Naive thymus-derived CD4-positive, alpha-beta T cell (primary cell): ENCODE data around the gene TENM4. TPM values are rescaled to one million over a fixed set of nuclear protein-coding genes. Genes with fewer than 3 reads are reported as not detected.

Experiments used
- ATAC-seq: fragments of 150-1000 bp; cut with Tn5 transposase; 2 replicates; pipeline ENCODE4 v1.10.0; 2021; ENCODE audit warnings: mild to moderate bottlenecking, moderate library complexity
- CTCF ChIA-PET: fragments of 350-600 bp; sonication (Branson Sonifier 250); formaldehyde crosslinking; loops from one replicate; lab custom pipeline; 2021; ENCODE audit warnings: antibody characterized with exemption; lab: Charles Lee
- POLR2A ChIA-PET: fragments of 350-600 bp; sonication (Branson Sonifier 250); formaldehyde crosslinking; loops from one replicate; lab custom pipeline; 2021; ENCODE audit warnings: antibody characterized with exemption, inconsistent platforms; lab: Charles Lee
- DNase-seq, 9 donors: peaks; one replicate each; pipeline versions ENCODE4 v3.0.0 to v3.0.0-alpha.2; 2020 to 2022; ENCODE audit warnings: mixed read lengths in 1 of 9
- H3K27ac ChIP-seq: one replicate; pipeline ENCODE4 v1.7.0; 2013; ENCODE audit warnings: mild to moderate bottlenecking, low read depth, low read length, moderate library complexity
- H3K27me3 ChIP-seq, 2 donors: one replicate each; pipeline ENCODE4 v1.7.0; 2013; ENCODE audit warnings: low read length in 2 of 2, mild to moderate bottlenecking in 2 of 2, moderate library complexity in 2 of 2; ENCODE audit not compliant: control insufficient read depth in 2 of 2, insufficient read depth in 2 of 2
- H3K36me3 ChIP-seq, 3 experiments: 1 replicate in 2 of 3; 2 replicates in 1 of 3; pipeline ENCODE4 v1.7.0; 2013; ENCODE audit warnings: low read length in 3 of 3, mild to moderate bottlenecking in 3 of 3, moderate library complexity in 1 of 3; ENCODE audit not compliant: insufficient read depth in 3 of 3, control insufficient read depth in 2 of 3
- H3K4me1 ChIP-seq, 2 donors: one replicate each; pipeline ENCODE4 v1.7.0; 2013; ENCODE audit warnings: low read length in 2 of 2, mild to moderate bottlenecking in 2 of 2, moderate library complexity in 1 of 2; ENCODE audit not compliant: control insufficient read depth in 2 of 2, insufficient read depth in 2 of 2
- H3K4me3 ChIP-seq: 2 replicates; pipeline ENCODE4 v1.7.0; 2013; ENCODE audit warnings: mild to moderate bottlenecking, low read length
- H3K9me3 ChIP-seq, 3 experiments: 1 replicate in 2 of 3; 2 replicates in 1 of 3; pipeline ENCODE4 v1.7.0; 2013; ENCODE audit warnings: low read length in 3 of 3; ENCODE audit not compliant: control insufficient read depth in 2 of 3
- H3K27ac Mint-ChIP-seq, 9 donors: one replicate each; pipeline ENCODE4 v1.8.0; 2020 to 2022; ENCODE audit warnings: mixed read lengths in 9 of 9, mild to moderate bottlenecking in 8 of 9, moderate library complexity in 5 of 9, inconsistent platforms in 2 of 9
- H3K27me3 Mint-ChIP-seq, 5 donors: one replicate each; pipeline ENCODE4 v1.8.0; 2021 to 2022; ENCODE audit warnings: mixed read lengths in 5 of 5, mild to moderate bottlenecking in 1 of 5
- H3K36me3 Mint-ChIP-seq, 5 donors: one replicate each; pipeline ENCODE4 v1.8.0; 2020 to 2022; ENCODE audit warnings: mixed read lengths in 5 of 5, mild to moderate bottlenecking in 3 of 5, inconsistent platforms in 1 of 5
- H3K4me1 Mint-ChIP-seq, 7 donors: one replicate each; pipeline ENCODE4 v1.8.0; 2020 to 2022; ENCODE audit warnings: mixed read lengths in 7 of 7, mild to moderate bottlenecking in 3 of 7, inconsistent platforms in 1 of 7
- H3K4me3 Mint-ChIP-seq, 10 donors: one replicate each; pipeline ENCODE4 v1.8.0; 2020 to 2022; ENCODE audit warnings: mild to moderate bottlenecking in 10 of 10, mixed read lengths in 10 of 10, moderate library complexity in 6 of 10, inconsistent platforms in 2 of 10
- H3K9me3 Mint-ChIP-seq, 11 donors: one replicate each; pipeline ENCODE4 v1.8.0; 2020 to 2022; ENCODE audit warnings: mixed read lengths in 11 of 11, mild to moderate bottlenecking in 4 of 11, inconsistent platforms in 1 of 11, moderate library complexity in 1 of 11
- intact Hi-C, 2 donors: fragments of 100-400 bp; cut with micrococcal nuclease; formaldehyde crosslinking; loops; one replicate each; pipeline ENCODE4 v1.15.1; 2023
- polyA plus RNA-seq, 2 donors: library from polyadenylated mRNA; unstranded; fragments of 300-500 nt; fragmentation: Illumina TruSeq; gene quantifications; one replicate each; pipeline ENCODE4 v1.2.3, GENCODE V29; 2021
- total RNA-seq, 6 experiments: library from RNA in 5 of 6; stranded (reverse) in 5 of 6; gene quantifications; 1 replicate in 5 of 6; 2 replicates in 1 of 6; pipeline ENCODE4 v1.2.3 and lab custom pipeline; 2021 to 2026

Gene TENM4
- total and polyA plus RNA-seq, 7 experiments from 2014 or later = 0.32 to 0.47 TPM; not detected in 5

DNA sequence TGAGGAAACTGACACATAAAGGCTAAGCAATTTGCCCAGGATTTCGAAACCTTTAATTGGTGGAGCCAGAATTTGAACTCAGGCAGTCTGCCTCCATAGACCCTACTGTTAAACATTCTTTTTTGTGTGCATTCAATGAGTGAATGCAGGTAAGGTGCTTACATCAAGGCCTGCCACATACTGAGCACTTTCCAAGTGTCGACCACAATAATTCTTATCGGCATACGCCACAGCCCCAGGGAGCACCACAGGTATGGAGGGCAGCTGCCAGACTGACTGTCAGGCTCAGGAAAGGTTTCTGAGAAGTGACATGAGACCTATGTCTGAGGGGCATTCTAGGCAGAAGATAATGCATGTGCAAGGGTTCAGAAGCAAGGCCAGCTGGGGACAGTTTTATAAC is 531.4 kb downstream of the TENM4 start:
- Histone ChIP-seq H3K27me3 (no peaks in the 10 kb centered on the region), H3K27ac (no peak overlapping the region), H3K4me1 (no peaks in the 10 kb centered on the region), H3K4me3 (no peak overlapping the region), H3K36me3 (no peaks in the 10 kb centered on the region), H3K9me3 (no peaks in the 10 kb centered on the region)
- Mint-ChIP-seq H3K27ac (no peak overlapping the region), H3K27me3 (peaks cover 0 to 6% (median 0%) of the 10 kb centered on the region in 5 donors), H3K9me3 (no peaks in the 10 kb centered on the region), H3K4me1 (no peaks in the 10 kb centered on the region), H3K36me3 (no peaks in the 10 kb centered on the region), H3K4me3 (no peak overlapping the region)
- DNase-seq (no peak), ATAC-seq (no peak)
- intact Hi-C loops = no loop called here
- ChIA-PET POLR2A (no interaction called here), CTCF (no interaction called here)

DNA sequence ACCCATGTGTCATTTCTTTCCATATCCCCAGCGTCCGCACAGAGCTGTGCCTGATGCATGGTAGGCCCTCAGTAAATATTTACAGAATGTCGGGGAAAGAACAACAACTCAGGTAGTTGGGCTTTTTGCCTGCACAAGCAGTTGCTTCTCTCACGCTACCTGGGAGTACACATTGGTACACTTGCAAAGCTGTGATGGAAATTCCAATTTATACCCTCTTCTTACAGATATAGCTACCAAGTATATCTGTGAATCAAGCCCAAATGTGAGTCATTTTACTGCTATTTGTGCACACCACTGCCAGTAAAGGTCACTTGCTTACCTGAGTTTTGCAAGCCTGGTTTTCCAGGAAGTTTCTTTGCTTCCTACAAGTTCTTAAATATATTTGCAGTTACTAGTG is 533.2 kb downstream of the TENM4 start:
- ChIA-PET POLR2A (no interaction called here), CTCF (no interaction called here)
- H3K27me3 Mint-ChIP-seq = peaks cover under 1 to 11% (median 6%) of the 10 kb centered on the region in 5 donors
- no peak overlapping the region for H3K4me3 Mint-ChIP-seq
- intact Hi-C loops = no loop called here
- H3K4me1 ChIP-seq = no peaks in the 10 kb centered on the region
- no peaks in the 10 kb centered on the region for H3K36me3 Mint-ChIP-seq
- no peaks in the 10 kb centered on the region for H3K4me1 Mint-ChIP-seq
- H3K9me3 ChIP-seq = no peaks in the 10 kb centered on the region
- H3K27me3 ChIP-seq = no peaks in the 10 kb centered on the region
- no peak overlapping the region for H3K27ac Mint-ChIP-seq
- no peaks in the 10 kb centered on the region for H3K36me3 ChIP-seq
- no peak for DNase-seq
- no peak overlapping the region for H3K27ac ChIP-seq
- no peak overlapping the region for H3K4me3 ChIP-seq
- no peak for ATAC-seq
- H3K9me3 Mint-ChIP-seq = peaks cover 0 to under 1% (median 0%) of the 10 kb centered on the region in 11 donors

DNA sequence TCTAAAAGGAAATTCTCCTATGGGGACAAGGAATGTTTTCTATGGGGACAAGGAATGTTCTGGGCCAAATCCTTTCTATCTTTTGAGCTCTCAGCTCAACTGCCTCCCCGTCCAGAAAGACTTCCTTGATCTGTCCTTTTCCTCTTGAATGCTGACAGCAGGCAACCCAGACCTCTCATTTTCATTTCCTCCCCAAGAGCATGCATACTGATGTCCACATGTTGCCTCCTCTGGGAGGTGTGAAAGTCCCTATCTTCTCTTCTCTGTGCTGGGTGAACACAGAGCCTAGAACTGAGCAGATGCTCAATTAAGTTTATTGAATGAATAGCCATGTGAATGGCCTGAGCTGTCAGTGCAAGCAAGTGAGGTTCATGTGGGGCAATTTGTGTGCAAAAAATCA is 534.3 kb downstream of the TENM4 start:
- no peak overlapping the region for H3K4me3 ChIP-seq
- H3K9me3 ChIP-seq = no peaks in the 10 kb centered on the region
- intact Hi-C loops = no loop called here
- H3K4me1 ChIP-seq = no peaks in the 10 kb centered on the region
- ChIA-PET CTCF (interaction anchor here (0.7 kb wide), 1 partner anchor 110 kb away, joined by 3 read pairs; no protein-coding TSS in a partner anchor), POLR2A (no interaction called here)
- ATAC-seq = no peak
- H3K36me3 ChIP-seq = no peaks in the 10 kb centered on the region
- Mint-ChIP-seq H3K36me3 (no peaks in the 10 kb centered on the region), H3K9me3 (peaks cover 0 to 5% (median 0%) of the 10 kb centered on the region in 11 donors), H3K4me1 (no peaks in the 10 kb centered on the region), H3K27ac (no peak overlapping the region), H3K27me3 (peaks cover 2 to 19% (median 13%) of the 10 kb centered on the region in 5 donors), H3K4me3 (no peak overlapping the region)
- no peak for DNase-seq
- H3K27ac ChIP-seq = no peak overlapping the region
- H3K27me3 ChIP-seq = no peaks in the 10 kb centered on the region

DNA sequence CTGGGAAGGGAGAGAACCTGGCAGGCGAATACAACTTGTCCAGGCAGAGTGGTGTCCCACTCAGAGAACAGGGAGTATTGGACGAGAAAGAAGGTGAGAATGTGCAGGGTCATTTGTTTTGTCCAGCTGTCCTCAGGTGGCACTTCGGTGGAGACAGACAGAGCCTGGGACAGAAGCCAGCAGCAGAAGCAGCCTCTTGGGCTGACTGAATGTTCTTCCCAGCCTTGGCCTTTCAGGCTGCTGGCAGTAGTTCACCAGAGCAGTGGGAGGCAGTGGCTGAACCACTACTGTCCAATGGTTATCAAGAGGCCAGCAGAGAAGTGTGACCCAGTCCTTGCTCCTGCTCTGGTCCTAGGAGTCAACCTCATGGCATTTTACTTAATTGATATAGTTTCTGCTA is 535.1 kb downstream of the TENM4 start:
- H3K27me3 Mint-ChIP-seq = peaks cover 2 to 22% (median 17%) of the 10 kb centered on the region in 5 donors
- Histone ChIP-seq H3K27me3 (no peaks in the 10 kb centered on the region), H3K36me3 (no peaks in the 10 kb centered on the region), H3K9me3 (no peaks in the 10 kb centered on the region), H3K4me1 (no peaks in the 10 kb centered on the region), H3K27ac (no peak overlapping the region), H3K4me3 (no peak overlapping the region)
- POLR2A ChIA-PET = no interaction called here
- no peak overlapping the region for H3K27ac Mint-ChIP-seq
- ATAC-seq (no peak), DNase-seq (no peak)
- peaks cover 0 to 5% (median 0%) of the 10 kb centered on the region in 11 donors for H3K9me3 Mint-ChIP-seq
- no peak overlapping the region for H3K4me3 Mint-ChIP-seq
- H3K36me3 Mint-ChIP-seq = no peaks in the 10 kb centered on the region
- H3K4me1 Mint-ChIP-seq = no peaks in the 10 kb centered on the region
- intact Hi-C loops = no loop called here
- CTCF ChIA-PET = interaction anchor here (0.5 kb wide), 1 partner anchor 59 kb away, joined by 3 read pairs; no protein-coding TSS in a partner anchor

DNA sequence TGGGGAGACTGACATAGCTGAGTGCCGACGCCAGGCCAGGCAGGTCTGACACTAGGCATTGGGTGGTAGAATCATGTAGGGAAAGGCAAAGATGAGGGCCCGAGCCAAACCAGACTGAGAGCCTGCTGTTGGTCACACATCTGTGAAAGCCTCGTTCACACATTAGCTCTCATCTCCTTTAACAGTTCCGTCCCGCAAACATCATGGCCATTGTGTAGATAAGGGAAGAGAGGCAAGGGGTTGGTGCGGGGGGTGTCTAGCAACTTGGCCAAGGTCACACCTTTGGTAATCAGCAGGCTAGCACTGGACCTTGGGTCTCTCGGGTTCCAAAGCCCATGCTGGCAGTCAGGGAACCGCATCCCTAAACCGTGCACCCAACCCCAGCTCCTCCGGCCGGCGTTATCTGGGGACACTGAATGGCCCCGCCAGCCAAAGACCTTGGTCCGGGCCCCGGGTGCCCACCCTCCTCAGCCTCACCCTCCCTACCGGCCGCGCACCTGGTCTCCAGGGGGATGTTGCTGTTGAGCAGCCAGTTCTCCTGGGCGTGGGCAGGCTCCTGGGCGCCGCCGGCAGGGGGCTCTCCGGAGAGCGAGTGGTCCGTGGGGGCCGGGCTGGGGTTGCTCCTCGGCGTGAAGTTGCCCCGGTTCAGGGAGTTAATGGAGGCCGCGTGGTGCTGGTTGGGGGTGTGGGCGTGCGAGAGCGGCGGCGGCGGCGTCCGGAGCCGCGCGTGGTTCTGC is 537.9 kb downstream of the TENM4 start:
- H3K36me3 Mint-ChIP-seq = no peaks in the 10 kb centered on the region
- POLR2A ChIA-PET = no interaction called here
- CTCF ChIA-PET = no interaction called here
- no peak overlapping the region for H3K4me3 Mint-ChIP-seq
- Histone ChIP-seq H3K27ac (no peak overlapping the region), H3K36me3 (no peaks in the 10 kb centered on the region), H3K4me1 (no peaks in the 10 kb centered on the region), H3K4me3 (no peak overlapping the region), H3K9me3 (no peaks in the 10 kb centered on the region), H3K27me3 (no peaks in the 10 kb centered on the region)
- no peaks in the 10 kb centered on the region for H3K4me1 Mint-ChIP-seq
- H3K27ac Mint-ChIP-seq = no peak overlapping the region
- H3K27me3 Mint-ChIP-seq = peaks cover 2 to 32% (median 18%) of the 10 kb centered on the region in 5 donors
- DNase-seq = no peak
- no peak for ATAC-seq
- intact Hi-C loops = no loop called here
- peaks cover 0 to 5% (median 0%) of the 10 kb centered on the region in 11 donors for H3K9me3 Mint-ChIP-seq

DNA sequence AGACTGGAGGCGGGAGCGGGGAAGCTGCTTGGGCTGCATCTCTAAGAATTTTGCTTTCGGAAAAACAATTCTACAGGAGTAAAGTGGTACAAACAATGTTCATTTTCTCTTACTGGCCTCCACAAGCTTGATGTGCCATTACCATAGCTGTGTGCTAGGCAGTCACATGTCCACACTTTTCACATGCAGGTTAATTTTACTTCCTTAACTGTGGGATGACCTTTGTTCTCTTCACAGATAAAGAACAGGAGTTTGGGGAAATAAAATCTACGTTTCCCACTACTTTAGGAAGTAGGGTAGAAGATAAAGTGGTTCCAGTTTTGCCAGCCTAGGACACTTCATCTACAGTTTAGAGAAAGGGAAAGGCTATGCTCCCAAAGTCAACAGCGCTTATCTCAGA is 539.0 kb downstream of the TENM4 start:
- no peaks in the 10 kb centered on the region for H3K36me3 Mint-ChIP-seq
- H3K4me3 Mint-ChIP-seq = no peak overlapping the region
- Histone ChIP-seq H3K9me3 (no peaks in the 10 kb centered on the region), H3K36me3 (no peaks in the 10 kb centered on the region), H3K4me1 (no peaks in the 10 kb centered on the region), H3K27ac (no peak overlapping the region), H3K4me3 (no peak overlapping the region), H3K27me3 (no peaks in the 10 kb centered on the region)
- peaks cover 0 to 5% (median 0%) of the 10 kb centered on the region in 11 donors for H3K9me3 Mint-ChIP-seq
- no peaks in the 10 kb centered on the region for H3K4me1 Mint-ChIP-seq
- H3K27me3 Mint-ChIP-seq = peaks cover 2 to 32% (median 18%) of the 10 kb centered on the region in 5 donors
- CTCF ChIA-PET = no interaction called here
- DNase-seq = no peak
- POLR2A ChIA-PET = no interaction called here
- ATAC-seq = no peak
- intact Hi-C loops = no loop called here
- H3K27ac Mint-ChIP-seq = no peak overlapping the region

DNA sequence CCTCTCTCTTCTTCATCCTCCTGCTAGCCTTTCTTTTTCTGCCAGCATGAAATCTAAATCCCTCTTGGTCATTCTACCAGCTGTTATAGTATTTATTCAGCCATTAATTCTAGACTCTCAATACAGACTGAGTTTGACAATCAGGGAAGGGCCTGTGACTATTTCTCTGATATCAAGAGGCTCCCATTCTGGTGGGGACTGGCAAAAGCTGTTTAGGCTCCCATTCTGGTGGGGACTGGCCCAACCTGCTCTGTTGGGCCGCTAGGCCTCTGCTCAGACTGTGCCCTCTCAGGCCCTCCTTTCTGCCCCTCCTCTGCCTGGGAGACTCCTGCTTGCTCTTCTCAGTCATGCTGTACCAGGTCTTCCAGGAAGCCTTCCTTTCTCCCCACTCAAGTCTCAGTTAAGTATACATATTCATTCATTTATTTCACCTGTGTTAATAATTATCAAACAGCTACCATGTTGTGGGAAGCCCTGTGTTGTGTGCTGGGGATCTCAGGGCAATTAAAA is 542.5 kb downstream of the TENM4 start:
- no peak overlapping the region for H3K27ac ChIP-seq
- H3K27me3 Mint-ChIP-seq = peaks cover 6 to 35% (median 15%) of the 10 kb centered on the region in 5 donors
- ATAC-seq (no peak), DNase-seq (no peak)
- H3K9me3 Mint-ChIP-seq = peaks cover 0 to 5% (median 0%) of the 10 kb centered on the region in 11 donors
- no peaks in the 10 kb centered on the region for H3K27me3 ChIP-seq
- intact Hi-C loops = no loop called here
- ChIA-PET CTCF (no interaction called here), POLR2A (no interaction called here)
- H3K36me3 ChIP-seq = no peaks in the 10 kb centered on the region
- H3K4me3 Mint-ChIP-seq = no peak overlapping the region
- H3K4me1 ChIP-seq = no peaks in the 10 kb centered on the region
- H3K4me1 Mint-ChIP-seq = no peaks in the 10 kb centered on the region
- no peaks in the 10 kb centered on the region for H3K9me3 ChIP-seq
- no peak overlapping the region for H3K27ac Mint-ChIP-seq
- H3K4me3 ChIP-seq = no peak overlapping the region
- H3K36me3 Mint-ChIP-seq = no peaks in the 10 kb centered on the region
